HG02678 (cell line): ENCODE measurements around the gene UQCRC1.

Source experiments
- ATAC-seq: cut with Tn5 transposase; IDR thresholded peaks from one replicate; pipeline ENCODE4 v1.9.1; 2021; ENCODE audit warnings: mild to moderate bottlenecking, moderate library complexity; ENCODE audit not compliant: unreplicated experiment

The UQCRC1 gene

GRCh38 chr3:48633743-48634142 is 24.3 kb upstream of the UQCRC1 start:
- no peak for ATAC-seq

- ATAC-seq = no peak
These were observed 23.8 kb upstream of the UQCRC1 start for GRCh38 chr3:48633256-48633655.

DNA sequence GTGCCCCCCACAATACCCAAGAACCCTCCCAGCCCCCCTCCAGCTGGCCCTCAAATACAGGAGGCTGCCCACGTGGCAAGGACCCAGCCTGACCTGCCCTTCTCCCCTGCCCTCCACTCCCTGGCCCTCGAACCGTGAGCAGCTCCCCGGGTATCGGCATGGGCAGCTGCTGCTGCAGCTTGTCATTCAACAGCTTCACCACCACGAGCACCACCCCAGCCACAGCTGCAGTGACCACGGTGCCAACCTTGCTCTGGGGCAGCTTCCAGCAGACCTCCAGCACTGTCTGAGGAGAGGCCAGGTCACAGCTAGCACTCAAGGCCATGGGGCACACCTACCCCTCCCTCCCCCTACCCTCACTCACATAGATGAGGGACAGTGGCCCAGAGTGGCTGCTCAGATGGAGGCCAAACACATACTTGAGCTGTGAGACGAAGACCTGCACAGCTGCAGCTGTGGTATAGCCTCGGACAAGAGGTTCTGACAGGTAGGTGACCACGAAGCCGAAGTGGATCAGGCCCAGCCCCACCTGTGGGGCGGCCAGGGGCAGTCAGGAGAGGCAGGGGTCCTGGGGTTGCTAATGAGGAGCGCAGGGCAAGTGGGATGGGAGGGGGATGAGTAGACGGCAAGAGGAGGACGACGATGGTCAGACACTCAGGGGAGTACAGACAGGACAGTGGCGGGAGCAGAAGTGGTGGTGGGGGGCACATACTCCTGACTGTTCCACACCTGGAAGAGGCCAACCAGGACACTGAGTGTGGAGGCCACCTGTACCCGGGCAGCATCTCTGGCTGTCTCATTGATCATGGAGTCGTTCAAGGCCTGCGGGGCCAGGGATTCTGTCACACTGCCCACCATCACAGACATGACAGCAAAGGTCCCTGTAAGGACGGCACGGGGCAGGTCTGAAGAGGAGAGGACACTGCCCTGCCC is 22.3 kb upstream of the UQCRC1 start:
- ATAC-seq = no peak

- ATAC-seq = no peak
These were observed 21.4 kb upstream of the UQCRC1 start for GRCh38 chr3:48630833-48631232.

DNA sequence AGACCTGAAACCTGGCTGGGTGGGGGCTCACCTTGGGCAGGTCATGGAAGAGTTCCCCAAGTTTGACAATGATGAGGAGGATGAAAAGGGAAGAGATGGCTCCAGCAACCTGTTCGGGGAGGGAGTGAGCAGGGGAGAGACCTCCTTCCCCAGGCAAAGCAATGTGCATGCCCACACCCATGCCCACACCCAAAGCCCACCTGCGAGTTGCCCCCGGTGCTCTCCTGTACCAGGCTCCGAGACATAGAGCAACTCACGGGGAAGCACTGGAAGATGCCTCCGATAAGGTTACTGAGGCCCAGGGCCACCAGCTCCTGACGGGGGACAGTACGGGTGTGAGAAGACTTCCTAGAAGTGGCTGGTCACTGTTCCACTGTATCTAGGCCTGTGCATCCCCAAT is 21.0 kb upstream of the UQCRC1 start:
- ATAC-seq = no peak

DNA sequence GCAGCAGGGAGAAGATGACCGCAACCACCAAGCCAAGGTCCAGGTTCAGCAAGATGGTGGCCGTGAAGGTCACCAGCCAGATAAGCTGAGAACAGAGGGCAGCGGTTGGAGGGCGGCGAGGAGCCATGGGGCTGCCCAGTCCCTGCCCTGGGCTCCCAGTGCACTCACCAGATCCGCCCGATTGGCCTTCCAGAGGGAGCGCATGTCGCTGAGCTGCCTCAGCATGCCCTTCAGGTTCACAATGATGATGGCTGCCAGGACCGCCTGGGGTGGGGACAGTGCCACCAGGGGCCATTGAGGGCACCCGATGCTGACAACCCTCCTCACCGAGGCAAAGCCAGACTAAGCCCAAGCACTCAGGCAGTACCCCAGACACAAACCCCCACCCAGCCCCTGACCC is 20.4 kb upstream of the UQCRC1 start:
- ATAC-seq = no peak

DNA sequence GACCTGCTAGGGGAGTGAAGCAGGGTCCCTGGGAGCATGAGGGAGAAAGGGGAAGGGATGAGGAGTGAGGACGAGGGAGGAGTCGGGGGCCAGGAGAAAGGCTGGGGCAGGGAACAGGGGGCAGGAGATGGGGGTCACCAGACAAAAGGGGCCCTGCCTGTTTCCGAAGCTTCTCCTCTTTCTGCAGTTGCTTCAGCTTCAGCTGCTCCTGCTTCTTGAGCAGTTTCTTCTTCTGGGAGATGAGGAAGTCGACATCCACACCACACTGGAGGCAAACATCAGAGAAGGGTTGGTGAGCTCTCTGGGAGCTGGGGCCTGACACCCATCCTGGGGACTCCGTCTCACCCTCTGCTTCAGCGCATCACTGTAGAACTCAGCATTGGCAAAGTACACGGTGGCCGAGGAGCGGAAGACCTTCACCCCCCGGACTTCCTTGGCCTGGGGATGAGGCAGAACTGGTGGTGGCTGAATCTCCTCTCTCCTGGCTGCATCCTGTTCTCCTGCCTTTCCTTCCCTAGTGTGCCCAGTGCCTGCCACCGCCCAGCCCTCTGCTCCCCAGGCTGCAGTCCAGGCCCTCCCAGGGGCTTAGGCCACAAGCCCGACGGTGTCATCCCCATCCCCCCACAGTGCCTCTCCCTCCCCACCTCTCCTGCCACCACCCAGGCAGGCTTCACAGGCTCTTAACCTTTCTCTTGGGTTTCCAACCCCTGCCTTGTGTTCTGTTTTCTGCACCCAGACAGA is 19.0 kb upstream of the UQCRC1 start:
- no peak for ATAC-seq

GRCh38 chr3:48625600-48625999 is 16.2 kb upstream of the UQCRC1 start:
- no peak for ATAC-seq

- ATAC-seq = no peak
These were observed 15.3 kb upstream of the UQCRC1 start for GRCh38 chr3:48624767-48625166.

- ATAC-seq = no peak
These were observed 14.6 kb upstream of the UQCRC1 start for GRCh38 chr3:48623851-48624547.

- ATAC-seq = no peak
These were observed 12.0 kb upstream of the UQCRC1 start, which contains the start of gene TMEM89 for GRCh38 chr3:48621461-48621869. TMEM89 (minus strand) TSS chr3:48621769; CDS start chr3:48621756, 13 bp downstream.

- no peak for ATAC-seq
These were observed 10.4 kb upstream of the UQCRC1 start for GRCh38 chr3:48619541-48620524.

DNA sequence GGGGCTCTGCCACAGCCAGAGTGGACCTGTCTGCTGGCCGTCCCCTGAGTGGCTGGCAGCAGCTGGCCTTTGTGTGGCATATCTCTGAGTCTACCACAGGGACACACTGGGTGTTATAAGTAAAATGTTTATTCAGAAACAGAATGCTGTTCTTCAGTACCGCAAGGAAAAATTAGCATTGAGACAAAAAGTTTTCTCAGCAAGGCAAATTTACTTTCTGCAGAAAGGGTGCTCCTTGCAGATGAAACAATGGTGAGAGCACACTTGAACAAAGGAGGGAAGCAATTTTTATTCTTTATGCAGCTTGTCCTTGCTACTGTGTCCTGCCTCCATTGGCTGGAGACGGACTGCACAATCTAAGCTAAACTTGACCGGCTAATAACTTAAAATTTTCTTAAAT is 8.1 kb upstream of the UQCRC1 start:
- no peak for ATAC-seq

- ATAC-seq = no peak
These were observed 4.6 kb upstream of the UQCRC1 start for GRCh38 chr3:48614044-48614443.

DNA sequence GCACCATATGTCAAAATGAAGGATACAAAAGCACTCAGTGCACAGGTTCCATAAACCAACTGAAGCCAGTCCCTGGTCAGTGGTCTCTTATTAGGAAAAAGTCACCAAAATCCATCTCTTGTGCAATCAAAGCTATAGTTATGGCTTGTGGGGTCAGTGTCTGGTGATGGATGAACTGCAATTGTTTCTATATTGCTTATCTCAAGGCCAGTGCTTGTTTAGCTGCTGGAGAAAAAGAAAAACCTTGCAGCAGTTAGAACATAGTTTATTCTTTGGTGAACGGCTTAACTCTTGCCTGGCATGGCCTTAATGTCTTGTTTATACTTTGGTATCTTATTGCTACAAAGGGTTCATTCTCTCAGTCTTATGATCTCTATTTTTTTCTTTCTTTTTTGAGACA is 2.9 kb upstream of the UQCRC1 start:
- no peak for ATAC-seq

DNA sequence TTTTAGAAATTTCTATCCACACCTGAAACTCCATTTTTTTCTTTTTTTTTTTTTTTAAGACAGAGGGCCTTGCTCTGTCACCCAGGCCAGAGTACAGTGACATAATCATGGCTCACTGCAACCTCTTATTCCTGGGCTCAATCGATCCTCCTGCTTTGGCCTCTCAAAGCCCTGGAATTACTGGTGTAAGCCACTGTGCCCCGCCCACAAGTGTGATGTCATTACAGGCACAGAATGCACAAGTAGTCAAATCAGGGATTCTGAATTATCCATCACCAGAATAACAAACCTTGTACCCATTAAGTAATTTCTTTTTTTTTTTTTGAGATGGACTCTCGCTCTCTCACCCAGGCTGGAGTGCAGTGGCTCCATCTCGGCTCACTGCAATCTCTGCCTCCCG is 1.9 kb downstream of the UQCRC1 start:
- ATAC-seq = no peak

DNA sequence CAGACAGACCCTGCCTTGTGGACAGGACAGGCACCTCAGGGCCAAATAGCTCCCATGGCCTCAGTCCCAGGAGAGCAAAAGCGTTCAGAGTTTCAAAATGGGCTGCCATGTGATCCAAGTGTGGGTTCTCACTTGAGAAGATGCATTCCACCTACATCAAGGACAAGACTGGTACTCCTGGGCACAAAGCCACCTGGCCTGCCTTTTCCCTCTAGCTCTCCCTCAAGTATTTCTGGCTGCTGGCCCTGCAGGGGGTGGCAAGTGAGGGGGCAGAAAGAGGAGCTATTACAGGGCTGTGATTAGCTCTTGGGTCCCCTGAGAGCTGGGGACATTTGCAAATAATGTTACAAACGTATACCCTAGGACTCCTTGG is 7.8 kb downstream of the UQCRC1 start:
- ATAC-seq = no peak

DNA sequence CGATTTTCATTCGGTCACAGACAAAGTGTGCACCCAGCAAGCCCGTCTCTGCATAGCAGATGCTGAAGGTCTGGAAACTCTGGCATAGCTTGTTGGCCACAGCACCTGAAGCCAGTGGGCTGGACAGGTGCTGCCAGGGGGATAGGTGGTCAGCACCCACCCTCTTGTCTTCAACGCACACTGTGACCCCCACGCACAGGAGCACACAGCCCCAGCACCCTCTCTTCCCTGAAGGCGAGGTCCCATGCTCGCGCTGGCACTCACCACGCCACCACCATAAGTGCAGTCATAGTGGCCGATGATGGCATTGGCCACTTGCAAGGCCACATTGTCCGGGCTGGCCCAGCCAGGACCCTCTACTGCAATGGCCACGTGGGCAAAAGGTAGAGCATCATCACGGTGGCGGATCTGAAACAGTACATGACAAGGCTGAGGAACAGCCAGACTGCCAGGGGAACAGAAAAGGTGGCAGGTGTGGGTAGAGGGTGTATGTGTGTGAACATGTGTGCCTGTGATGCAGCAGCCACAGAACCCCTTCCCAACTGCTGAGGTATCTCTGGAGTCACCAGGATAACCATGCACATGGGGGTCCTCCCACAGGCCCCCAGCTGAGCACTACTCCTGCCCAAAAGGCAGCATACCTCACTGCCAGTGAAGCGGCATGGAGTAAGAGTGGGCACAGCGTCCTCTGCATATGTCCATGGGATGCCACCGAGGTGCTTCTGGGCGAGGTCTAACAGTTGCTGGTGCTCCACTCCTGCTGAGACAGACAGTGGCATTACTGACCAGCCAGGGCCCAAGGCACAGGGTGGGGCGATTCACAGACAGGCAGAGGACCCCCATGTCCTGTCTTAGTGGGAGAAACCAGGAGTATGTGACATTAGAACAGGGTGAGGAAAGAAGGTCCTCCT is 8.5 kb downstream of the UQCRC1 start:
- no peak for ATAC-seq
